GM12878 (cell line): Measurements from ENCODE around the gene ADPRHL1. TPM values are rescaled to one million over a fixed set of nuclear protein-coding genes. Genes with fewer than 3 reads are reported as not detected.

Source experiments
- ATAC-seq: fragments of 200-7000 bp; cut with Tn5 transposase; 3 replicates; pipeline ENCODE4 v1.9.1; 2020; ENCODE audit warnings: mild to moderate bottlenecking, moderate library complexity
- BruUV-seq: library from RNA; stranded (reverse); fragments of 400-500 nt; replicated peaks from 2 replicates; lab custom pipeline; 2021; lab: Mats Ljungman, UMichigan
- CTCF ChIA-PET: fragments of 300-600 bp; sonication (Branson Sonifier 250); formaldehyde crosslinking; extraction: SDS; loops from one replicate; lab custom pipeline; 2021; ENCODE audit warnings: inconsistent platforms; lab: Yijun Ruan, JAX
- POLR2A ChIA-PET: fragments of 350-600 bp; formaldehyde crosslinking; extraction: SDS; loops from one replicate; lab custom pipeline; 2021; ENCODE audit warnings: inconsistent platforms; lab: Charles Lee
- RAD21 ChIA-PET: fragments of 300-600 bp; sonication (Branson Sonifier 250); formaldehyde crosslinking; loops from one replicate; lab custom pipeline; 2023; ENCODE audit warnings: antibody characterized with exemption; ENCODE audit not compliant: unreplicated experiment; lab: Charles Lee
- SMC1A ChIA-PET: fragments of 300-600 bp; sonication (Branson Sonifier 250); formaldehyde crosslinking; loops from one replicate; lab custom pipeline; 2023; ENCODE audit not compliant: unreplicated experiment, uncharacterized antibody; lab: Charles Lee
- DNase-seq: peaks from one replicate; pipeline ENCODE4 v3.0.0-alpha.2; 2011; ENCODE audit warnings: low read depth, low spot score
- FAIRE-seq: peaks from 3 replicates; lab custom pipeline; 2011; peaks lifted over from hg19 to GRCh38; lab: Jason Lieb, UNC
- H2AFZ ChIP-seq: 2 replicates; pipeline ENCODE4 v1.6.0; 2011; ENCODE audit warnings: low read depth, low read length, control low read depth; ENCODE audit not compliant: control insufficient read depth
- H3K27ac ChIP-seq: 2 replicates; pipeline ENCODE4 v1.5.1; 2011; ENCODE audit warnings: control low read depth; ENCODE audit not compliant: control insufficient read depth, insufficient read depth
- H3K27me3 ChIP-seq, 2 experiments: replicated peaks in 1 of 2; 2 replicates each; pipeline versions ENCODE4 v1.6.0 to v1.6.1; 2011; ENCODE audit warnings: low read length in 1 of 2; ENCODE audit not compliant: control insufficient read depth in 2 of 2, insufficient read depth in 2 of 2
- H3K36me3 ChIP-seq, 2 experiments: 2 replicates each; pipeline ENCODE4 v1.5.1; 2011; ENCODE audit warnings: low read length in 1 of 2; ENCODE audit not compliant: control insufficient read depth in 2 of 2, insufficient read depth in 2 of 2
- H3K4me1 ChIP-seq: 2 replicates; pipeline ENCODE4 v1.6.1; 2011; ENCODE audit warnings: mild to moderate bottlenecking, low read length, moderate library complexity, mixed read lengths; ENCODE audit not compliant: control insufficient read depth, insufficient read depth
- H3K4me2 ChIP-seq: 2 replicates; pipeline ENCODE4 v1.6.0; 2011; ENCODE audit warnings: control low read depth; ENCODE audit not compliant: control insufficient read depth, insufficient read depth
- H3K4me3 ChIP-seq: fragments of 200-600 bp; sonication (generic); 2 replicates; pipeline ENCODE4 v1.5.1; 2016
- H3K79me2 ChIP-seq: 2 replicates; pipeline ENCODE4 v1.6.0; 2011; ENCODE audit warnings: low read length; ENCODE audit not compliant: control insufficient read depth, insufficient read depth
- H3K9ac ChIP-seq: 2 replicates; pipeline ENCODE4 v1.8.0; 2011; ENCODE audit warnings: low read length, control low read depth, mixed read lengths; ENCODE audit not compliant: control insufficient read depth, insufficient read depth
- H3K9me3 ChIP-seq: replicated peaks from 3 replicates; pipeline ENCODE4 v1.5.1; 2011; ENCODE audit warnings: mild to moderate bottlenecking, low read length; ENCODE audit not compliant: control insufficient read depth, insufficient read depth
- H4K20me1 ChIP-seq: 2 replicates; pipeline ENCODE4 v1.6.0; 2011; ENCODE audit not compliant: control insufficient read depth, insufficient read depth
- CHD4 ChIP-seq: fragments of 200-600 bp; sonication (generic); IDR thresholded peaks from 2 replicates; pipeline ENCODE4 v1.6.1; 2016; ENCODE audit warnings: mild to moderate bottlenecking
- NR2C2 ChIP-seq: IDR thresholded peaks from 2 replicates; pipeline ENCODE4 v1.6.1; 2011; ENCODE audit warnings: borderline replicate concordance, low read depth; ENCODE audit not compliant: control insufficient read depth, insufficient read length
- POLR2AphosphoS5 ChIP-seq: IDR thresholded peaks from 2 replicates; pipeline ENCODE4 v1.6.1; 2011; ENCODE audit warnings: mild to moderate bottlenecking, low read length, inconsistent platforms
- RAD21 ChIP-seq: IDR thresholded peaks from 2 replicates; pipeline ENCODE4 v1.6.1; 2011; ENCODE audit warnings: mild to moderate bottlenecking, low read depth, low read length, moderate library complexity; ENCODE audit not compliant: insufficient read depth
- TCF3 ChIP-seq: IDR thresholded peaks from 2 replicates; pipeline ENCODE4 v1.6.1; 2012; ENCODE audit warnings: low read depth, mild to moderate bottlenecking, low read length, borderline replicate concordance; ENCODE audit not compliant: insufficient read depth
- WGBS: methylation state at CpG from one replicate; pipeline ENCODE4 v1.1.6; 2016; ENCODE audit warnings: low lambda C conversion rate; ENCODE audit not compliant: insufficient replicate concordance, insufficient coverage; ENCODE audit errors: missing lambda C conversion rate; 5-methylcytosine and 5-hydroxymethylcytosine counted together
- in situ Hi-C: fragments of 300-500 bp; cut with MboI; formaldehyde crosslinking; loops from 9 replicates; pipeline ENCODE4 v1.14.3; 2018; ENCODE audit warnings: mixed read lengths
- intact Hi-C: fragments of 100-400 bp; cut with micrococcal nuclease; formaldehyde crosslinking; loops from one replicate; pipeline ENCODE4 v1.14.2; 2022; ENCODE audit not compliant: unreplicated experiment
- polyA plus RNA-seq, 11 experiments: library from polyadenylated mRNA; depleted of rRNA in 4 of 11; unstranded in 6 of 11; stranded (reverse) in 5 of 11; fragments of >200 nt; fragmentation: Nextera tagmentation in 4 of 11; fragmentation: Illumina TruSeq in 1 of 11; extraction: Ambion mirVana in 4 of 11; extraction: Trizol in 1 of 11; gene quantifications; 1 replicate in 1 of 11; 2 replicates in 10 of 11; pipeline versions ENCODE4 v1.2.1 to v1.2.3, GENCODE V29; 2011 to 2016; ENCODE audit warnings: inconsistent platforms in 2 of 11, missing spikeins in 2 of 11, low read depth in 1 of 11
- total RNA-seq, 4 experiments: library from RNA; depleted of rRNA in 3 of 4; stranded (reverse); fragments of >200 nt in 3 of 4; fragmentation: Illumina TruSeq in 1 of 4; extraction: Trizol in 1 of 4; gene quantifications; 2 replicates each; pipeline versions ENCODE4 v1.2.1 to v1.2.3, GENCODE V29; 2013 to 2021
- TF ChIP-seq, protein P1 (sequence below): fragments of 450-650 bp; formaldehyde crosslinking; IDR thresholded peaks from 2 replicates; pipeline ENCODE4 v1.4.0; 2022; ENCODE audit warnings: mild to moderate bottlenecking, moderate library complexity
- TF ChIP-seq, protein P2 (sequence below): fragments of 450-650 bp; formaldehyde crosslinking; IDR thresholded peaks from 2 replicates; pipeline ENCODE4 v1.5.0; 2022; ENCODE audit warnings: mild to moderate bottlenecking, missing genetic modification characterization

ADPRHL1 gene
- total and polyA plus RNA-seq, 10 of the 15 experiments (the other 5 are each of a cell fraction or from before 2014, with no cell fraction given): 0.05 to 1.9 (median 1.0) TPM

DNA sequence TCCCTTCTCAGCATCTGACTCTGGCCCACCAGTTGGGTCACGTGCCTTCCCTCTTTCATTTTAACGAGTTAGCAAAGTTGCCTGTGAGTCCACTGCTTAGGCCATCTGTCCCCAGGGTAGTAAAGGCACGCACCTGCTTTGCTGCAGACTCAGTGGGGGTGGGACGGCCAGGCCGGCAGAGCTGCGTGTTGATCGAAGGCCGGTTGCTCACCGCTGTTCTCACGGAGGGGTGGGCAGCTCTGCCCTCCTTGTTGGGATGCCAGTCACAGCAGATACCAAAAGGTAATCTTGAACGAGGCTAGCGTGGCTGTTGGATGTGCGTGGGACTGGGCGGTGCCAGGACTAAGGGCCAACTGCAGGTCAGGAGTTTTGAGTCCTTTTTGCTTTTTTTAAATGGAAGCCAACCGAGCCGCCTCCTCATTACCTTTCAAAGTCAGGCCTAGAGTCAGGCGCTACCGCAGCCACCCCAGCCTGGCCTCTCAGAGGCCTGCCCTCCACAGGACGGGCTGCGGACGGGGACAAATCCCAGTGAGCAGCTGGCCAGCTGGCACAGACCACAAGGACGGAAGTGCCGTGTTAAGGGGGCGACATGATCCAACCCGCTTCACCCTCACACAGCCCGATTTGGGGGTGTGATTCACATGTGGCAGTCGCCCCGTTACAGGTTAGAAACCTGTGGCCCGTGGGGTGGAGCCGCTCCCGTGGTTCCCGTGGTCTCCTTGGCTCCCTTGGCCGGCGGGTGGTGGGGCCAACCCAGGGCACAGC, 20.6 kb downstream of the ADPRHL1 start:
- TF ChIP-seq POLR2AphosphoS5: no peak
- TF ChIP-seq, protein P1, sequence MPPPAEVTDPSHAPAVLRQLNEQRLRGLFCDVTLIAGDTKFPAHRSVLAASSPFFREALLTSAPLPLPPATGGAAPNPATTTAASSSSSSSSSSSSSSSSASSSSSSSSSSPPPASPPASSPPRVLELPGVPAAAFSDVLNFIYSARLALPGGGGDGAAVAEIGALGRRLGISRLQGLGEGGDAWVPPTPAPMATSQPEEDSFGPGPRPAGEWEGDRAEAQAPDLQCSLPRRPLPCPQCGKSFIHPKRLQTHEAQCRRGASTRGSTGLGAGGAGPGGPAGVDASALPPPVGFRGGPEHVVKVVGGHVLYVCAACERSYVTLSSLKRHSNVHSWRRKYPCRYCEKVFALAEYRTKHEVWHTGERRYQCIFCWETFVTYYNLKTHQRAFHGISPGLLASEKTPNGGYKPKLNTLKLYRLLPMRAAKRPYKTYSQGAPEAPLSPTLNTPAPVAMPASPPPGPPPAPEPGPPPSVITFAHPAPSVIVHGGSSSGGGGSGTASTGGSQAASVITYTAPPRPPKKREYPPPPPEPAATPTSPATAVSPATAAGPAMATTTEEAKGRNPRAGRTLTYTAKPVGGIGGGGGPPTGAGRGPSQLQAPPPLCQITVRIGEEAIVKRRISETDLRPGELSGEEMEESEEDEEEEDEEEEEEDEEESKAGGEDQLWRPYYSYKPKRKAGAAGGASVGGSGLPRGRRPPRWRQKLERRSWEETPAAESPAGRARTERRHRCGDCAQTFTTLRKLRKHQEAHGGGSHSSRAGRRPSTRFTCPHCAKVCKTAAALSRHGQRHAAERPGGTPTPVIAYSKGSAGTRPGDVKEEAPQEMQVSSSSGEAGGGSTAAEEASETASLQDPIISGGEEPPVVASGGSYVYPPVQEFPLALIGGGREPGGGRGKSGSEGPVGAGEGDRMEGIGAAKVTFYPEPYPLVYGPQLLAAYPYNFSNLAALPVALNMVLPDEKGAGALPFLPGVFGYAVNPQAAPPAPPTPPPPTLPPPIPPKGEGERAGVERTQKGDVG (CRISPR knock-in tag): no peak
- no peak for TF ChIP-seq CHD4
- TF ChIP-seq RAD21: no peak
- TF ChIP-seq, protein P2, sequence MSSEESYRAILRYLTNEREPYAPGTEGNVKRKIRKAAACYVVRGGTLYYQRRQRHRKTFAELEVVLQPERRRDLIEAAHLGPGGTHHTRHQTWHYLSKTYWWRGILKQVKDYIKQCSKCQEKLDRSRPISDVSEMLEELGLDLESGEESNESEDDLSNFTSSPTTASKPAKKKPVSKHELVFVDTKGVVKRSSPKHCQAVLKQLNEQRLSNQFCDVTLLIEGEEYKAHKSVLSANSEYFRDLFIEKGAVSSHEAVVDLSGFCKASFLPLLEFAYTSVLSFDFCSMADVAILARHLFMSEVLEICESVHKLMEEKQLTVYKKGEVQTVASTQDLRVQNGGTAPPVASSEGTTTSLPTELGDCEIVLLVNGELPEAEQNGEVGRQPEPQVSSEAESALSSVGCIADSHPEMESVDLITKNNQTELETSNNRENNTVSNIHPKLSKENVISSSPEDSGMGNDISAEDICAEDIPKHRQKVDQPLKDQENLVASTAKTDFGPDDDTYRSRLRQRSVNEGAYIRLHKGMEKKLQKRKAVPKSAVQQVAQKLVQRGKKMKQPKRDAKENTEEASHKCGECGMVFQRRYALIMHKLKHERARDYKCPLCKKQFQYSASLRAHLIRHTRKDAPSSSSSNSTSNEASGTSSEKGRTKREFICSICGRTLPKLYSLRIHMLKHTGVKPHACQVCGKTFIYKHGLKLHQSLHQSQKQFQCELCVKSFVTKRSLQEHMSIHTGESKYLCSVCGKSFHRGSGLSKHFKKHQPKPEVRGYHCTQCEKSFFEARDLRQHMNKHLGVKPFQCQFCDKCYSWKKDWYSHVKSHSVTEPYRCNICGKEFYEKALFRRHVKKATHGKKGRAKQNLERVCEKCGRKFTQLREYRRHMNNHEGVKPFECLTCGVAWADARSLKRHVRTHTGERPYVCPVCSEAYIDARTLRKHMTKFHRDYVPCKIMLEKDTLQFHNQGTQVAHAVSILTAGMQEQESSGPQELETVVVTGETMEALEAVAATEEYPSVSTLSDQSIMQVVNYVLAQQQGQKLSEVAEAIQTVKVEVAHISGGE: no peak
- no peak for TF ChIP-seq TCF3
- no peak for TF ChIP-seq NR2C2
- Histone ChIP-seq H3K4me1 (no peaks in the 10 kb centered on the region), H3K9me3 (no peaks in the 10 kb centered on the region), H3K4me2 (no peak overlapping the region), H3K27ac (no peak overlapping the region), H3K36me3 (no peaks in the 10 kb centered on the region), H4K20me1 (no peaks in the 10 kb centered on the region), H3K4me3 (no peak overlapping the region), H3K9ac (no peak overlapping the region), H3K79me2 (no peaks in the 10 kb centered on the region), H2AFZ (no peak overlapping the region), H3K27me3 (no peaks in the 10 kb centered on the region)
- ATAC-seq (no peak), DNase-seq (no peak), FAIRE-seq (no peak)
- ChIA-PET SMC1A (no interaction called here), POLR2A (no interaction called here), RAD21 (no interaction called here), CTCF (no interaction called here)
- BruUV-seq: no TSS peak
- in situ Hi-C loops: no loop called here
- intact Hi-C loops: no loop called here
- WGBS: 69% methylated on average over 34 of the region's 34 CpGs
